GM23338 (cell line): Measurements from ENCODE around the gene SERPINB8.

ENCODE experiments used
- CTCF ChIP-seq, 2 experiments: fragments of 200-600 bp in 1 of 2; sonication (generic) in 1 of 2; conservative IDR thresholded peaks; 2 replicates each; pipeline versions ENCODE4 v1.5.1 to v1.6.1; 2016 to 2017; ENCODE audit warnings: antibody characterized with exemption in 2 of 2, low read depth in 2 of 2, mild to moderate bottlenecking in 2 of 2, moderate library complexity in 1 of 2
- EZH2 ChIP-seq: fragments of 200-600 bp; sonication (generic); IDR thresholded peaks from one replicate; pipeline ENCODE4 v1.8.0; 2017; ENCODE audit warnings: antibody characterized with exemption, mild to moderate bottlenecking, low read depth; ENCODE audit not compliant: unreplicated experiment
- POLR2AphosphoS5 ChIP-seq: IDR thresholded peaks from 2 replicates; pipeline ENCODE4 v1.6.1; 2016; ENCODE audit warnings: antibody characterized with exemption, low read depth
- REST ChIP-seq: IDR thresholded peaks from one replicate; pipeline ENCODE4 v1.6.1; 2018; ENCODE audit warnings: antibody characterized with exemption; ENCODE audit not compliant: unreplicated experiment

- TF ChIP-seq REST (no peak), EZH2 (no peak), CTCF (conservative IDR thresholded peaks at IDR 0.05; ENCODE audit: low read depth in 2 of 2) (no peak), POLR2AphosphoS5 (no peak)
Measured at GRCh38 chr18:63956755-63957154, 13.1 kb upstream of the SERPINB8 start.
